Activated naive CD4-positive, alpha-beta T cell treated with anti-CD3 and anti-CD28 coated beads for 36 hours (primary cell): Measurements from ENCODE around the gene TM9SF3. TPM values are rescaled to one million over a fixed set of nuclear protein-coding genes. Genes with fewer than 3 reads are reported as not detected.
"Not testable (repeated sequence)": the region's sequence is repeated elsewhere in the genome, so short reads cannot be mapped to it uniquely, and the experiment has no call there.

Source experiments
- CTCF ChIA-PET: fragments of 350-600 bp; sonication (Branson Sonifier 250); formaldehyde crosslinking; loops from one replicate; lab custom pipeline; 2021; ENCODE audit warnings: antibody characterized with exemption; lab: Charles Lee
- DNase-seq: peaks from one replicate; pipeline ENCODE4 v3.0.0-alpha.2; 2020
- H3K27ac Mint-ChIP-seq: one replicate; pipeline ENCODE4 v1.8.0; 2021; ENCODE audit warnings: mild to moderate bottlenecking, mixed read lengths
- H3K27me3 Mint-ChIP-seq: one replicate; pipeline ENCODE4 v1.8.0; 2021; ENCODE audit warnings: low read depth, mixed read lengths
- H3K36me3 Mint-ChIP-seq: one replicate; pipeline ENCODE4 v1.8.0; 2021; ENCODE audit warnings: low read depth, mixed read lengths
- H3K4me1 Mint-ChIP-seq: one replicate; pipeline ENCODE4 v1.8.0; 2021; ENCODE audit warnings: low read depth, mixed read lengths
- H3K4me3 Mint-ChIP-seq: one replicate; pipeline ENCODE4 v1.8.0; 2021; ENCODE audit warnings: mild to moderate bottlenecking, moderate library complexity, mixed read lengths
- H3K9me3 Mint-ChIP-seq: one replicate; pipeline ENCODE4 v1.8.0; 2021; ENCODE audit warnings: mixed read lengths
- intact Hi-C: fragments of 100-400 bp; cut with micrococcal nuclease; formaldehyde crosslinking; loops from one replicate; pipeline ENCODE4 v1.15.1; 2023
- total RNA-seq, 2 experiments: library from RNA; stranded (reverse); gene quantifications; one replicate each; pipeline ENCODE4 v1.2.3, GENCODE V29; 2021

TM9SF3 gene
- total RNA-seq, 2 experiments from 2014 or later, result 39.6 to 41.0 TPM

DNA sequence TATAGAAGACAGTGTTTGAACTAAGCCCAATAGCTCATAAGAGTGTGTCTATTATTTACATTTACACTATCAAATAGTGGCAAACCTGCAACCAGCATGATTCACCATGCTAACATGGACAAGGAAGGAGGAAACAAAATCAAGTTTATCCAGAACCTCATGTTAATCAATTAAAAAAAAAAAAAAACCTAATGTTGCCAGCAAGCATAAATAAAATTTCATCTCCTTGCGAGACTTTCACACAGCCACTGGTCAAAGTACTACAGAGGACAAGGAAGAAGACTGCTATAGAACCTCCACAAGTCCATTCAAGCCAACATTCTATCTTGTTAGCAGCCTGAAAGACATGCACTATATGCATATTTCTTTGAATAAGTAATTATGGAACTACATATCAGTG, 9.7 kb downstream of the TM9SF3 start:
- DNase-seq, result no peak
- CTCF ChIA-PET, result no interaction called here
- Mint-ChIP-seq H3K4me3 (no peak overlapping the region), H3K27me3 (no peaks in the 10 kb centered on the region), H3K27ac (no peak overlapping the region), H3K36me3 (peaks cover 30% of the 10 kb centered on the region), H3K9me3 (peaks cover 2% of the 10 kb centered on the region), H3K4me1 (peaks cover 64% of the 10 kb centered on the region)
- intact Hi-C loops, result no loop called here

DNA sequence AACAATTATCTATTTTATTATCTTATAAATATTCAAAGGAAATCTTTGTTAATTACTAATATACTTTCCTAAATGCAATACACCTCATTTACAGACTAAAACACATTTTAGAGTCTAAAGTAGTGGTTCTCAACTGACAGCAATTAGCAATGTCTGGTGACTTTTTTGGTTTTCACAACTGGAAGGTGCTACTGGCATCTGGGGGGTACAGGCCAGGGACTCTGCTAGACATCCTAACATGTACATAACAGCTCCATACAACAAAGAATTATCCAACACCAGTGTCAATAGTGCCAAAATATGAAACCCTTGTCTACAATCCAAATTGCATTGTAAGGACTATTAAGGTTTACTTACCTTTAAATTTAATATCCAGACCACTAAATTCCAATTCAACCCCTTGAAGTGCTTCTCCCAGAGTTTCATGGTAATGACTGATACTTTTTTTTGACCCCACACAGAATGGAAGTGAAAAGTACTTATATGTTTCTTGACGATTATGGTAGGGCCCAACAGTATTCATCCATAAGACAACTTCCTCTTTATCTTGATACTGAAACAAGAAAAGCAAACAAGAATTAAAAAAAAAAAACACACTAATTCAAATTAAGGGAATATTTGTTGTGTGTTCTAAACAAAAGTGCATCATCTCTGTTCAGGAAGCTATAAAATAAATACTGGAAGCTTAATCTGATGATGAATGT, 10.4 kb downstream of the TM9SF3 start:
- Mint-ChIP-seq H3K9me3 (peaks cover 2% of the 10 kb centered on the region), H3K4me3 (no peak overlapping the region), H3K27ac (no peak overlapping the region), H3K4me1 (peaks cover 61% of the 10 kb centered on the region), H3K36me3 (peaks cover 32% of the 10 kb centered on the region), H3K27me3 (no peaks in the 10 kb centered on the region)
- CTCF ChIA-PET, result interaction anchor here (0.8 kb wide), 1 partner anchor 202 kb away, joined by 3 read pairs; no protein-coding TSS in a partner anchor
- intact Hi-C loops, result no loop called here
- no peak for DNase-seq

DNA sequence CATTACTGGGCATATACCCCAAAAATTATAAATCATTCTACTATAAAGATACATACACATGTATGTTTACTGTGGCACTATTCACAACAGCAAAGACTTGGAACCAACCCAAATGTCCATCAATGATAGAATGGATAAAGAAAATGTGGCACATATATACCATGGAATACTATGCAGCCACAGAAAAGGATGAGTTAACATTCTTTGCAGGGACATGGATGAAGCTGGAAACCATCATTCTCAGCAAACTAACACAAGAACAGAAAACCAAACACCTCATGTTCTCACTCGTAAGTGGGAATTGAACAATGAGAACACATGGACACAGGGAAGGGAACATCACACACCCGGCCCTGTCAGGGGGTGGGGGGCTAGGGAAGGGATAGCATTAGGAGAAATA, 12.2 kb downstream of the TM9SF3 start:
- not testable (repeated sequence) for H3K9me3 Mint-ChIP-seq
- H3K4me1 Mint-ChIP-seq, result peaks cover 49% of the 10 kb centered on the region

DNA sequence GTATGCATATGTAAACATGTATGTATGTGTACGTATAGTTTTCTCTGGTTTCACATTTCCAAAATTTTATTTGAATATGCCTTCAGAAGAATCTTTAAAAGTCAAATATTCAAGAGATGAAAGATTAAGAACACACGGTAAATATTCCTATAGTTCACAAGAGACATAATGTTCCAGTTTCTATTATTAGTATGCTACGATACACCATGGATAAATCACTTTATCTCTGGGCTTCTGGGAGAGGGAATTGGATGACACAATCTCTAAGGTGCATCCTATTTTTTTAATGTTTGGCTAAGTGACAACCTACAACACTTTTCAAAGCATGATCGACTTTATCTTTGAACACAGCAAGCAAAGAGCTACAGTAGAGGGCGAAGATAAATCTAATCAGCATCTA, 13.8 kb downstream of the TM9SF3 start:
- H3K27me3 Mint-ChIP-seq, result no peaks in the 10 kb centered on the region
- no peak for DNase-seq
- CTCF ChIA-PET, result no interaction called here
- H3K4me1 Mint-ChIP-seq, result peaks cover 49% of the 10 kb centered on the region
- H3K4me3 Mint-ChIP-seq, result no peak overlapping the region
- no peak overlapping the region for H3K27ac Mint-ChIP-seq
- intact Hi-C loops, result no loop called here
- no peaks in the 10 kb centered on the region for H3K9me3 Mint-ChIP-seq
- H3K36me3 Mint-ChIP-seq, result peaks cover 35% of the 10 kb centered on the region

More for the DNA sequence above, 12.2 kb downstream of the TM9SF3 start:
- peak overlapping the region; percentile 23 for H3K4me3 Mint-ChIP-seq
- H3K27me3 Mint-ChIP-seq, DNase-seq, CTCF ChIA-PET, H3K27ac Mint-ChIP-seq, intact Hi-C loops: not testable (repeated sequence)
- peaks cover 29% of the 10 kb centered on the region for H3K36me3 Mint-ChIP-seq

DNA sequence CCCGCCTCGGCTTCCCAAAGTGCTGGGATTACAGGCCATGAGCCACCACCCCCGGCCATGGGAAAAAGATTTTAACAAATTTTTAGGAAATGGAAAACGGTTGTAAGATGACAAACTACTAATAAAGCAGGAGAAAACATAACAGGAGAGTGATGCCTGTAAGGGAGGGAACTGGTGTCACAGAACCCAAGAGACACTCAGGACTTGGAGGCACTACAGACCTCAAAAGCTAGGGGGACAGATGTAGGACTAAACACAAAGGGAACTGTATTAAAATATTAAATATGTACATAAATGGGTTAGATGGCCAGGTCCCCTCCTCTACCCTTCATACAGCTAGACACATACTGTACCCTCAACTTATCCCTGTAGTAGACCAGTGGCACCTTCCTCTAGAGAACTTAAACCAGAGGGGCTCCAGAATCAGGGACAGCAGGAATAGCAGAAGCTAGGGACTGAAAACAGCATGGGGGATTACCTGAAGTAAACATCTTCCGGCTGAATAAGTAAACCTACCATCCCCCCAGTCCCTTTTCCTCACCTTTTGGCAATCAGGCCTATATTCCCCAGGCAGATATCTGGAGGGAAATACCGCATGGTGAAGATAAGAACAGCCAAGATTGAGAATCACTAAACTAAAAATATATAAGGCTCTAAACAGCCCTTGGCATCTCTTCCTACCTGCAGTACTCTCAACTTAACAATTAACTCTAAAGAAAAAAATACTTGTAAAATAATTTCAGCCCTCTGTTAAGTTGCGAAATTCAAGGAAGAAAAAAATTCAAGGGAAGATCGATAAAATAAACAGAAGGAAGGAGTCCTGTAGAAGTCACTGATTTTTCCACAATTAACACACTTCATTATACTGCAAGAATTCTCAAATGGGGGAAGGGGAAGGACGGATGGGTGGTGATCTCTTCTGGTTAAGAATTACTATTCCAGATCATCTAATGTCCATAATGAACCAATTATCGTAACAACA, 15.5 kb downstream of the TM9SF3 start:
- CTCF ChIA-PET, result interaction anchor here (0.5 to 0.7 kb wide), 2 partner anchors 9 to 15 kb away, joined by 3 read pairs; no protein-coding TSS in a partner anchor
- Mint-ChIP-seq H3K4me1 (peaks cover 41% of the 10 kb centered on the region), H3K4me3 (no peak overlapping the region), H3K9me3 (no peaks in the 10 kb centered on the region), H3K27me3 (no peaks in the 10 kb centered on the region), H3K36me3 (peaks cover 39% of the 10 kb centered on the region), H3K27ac (no peak overlapping the region)
- intact Hi-C loops, result no loop called here
- no peak for DNase-seq

DNA sequence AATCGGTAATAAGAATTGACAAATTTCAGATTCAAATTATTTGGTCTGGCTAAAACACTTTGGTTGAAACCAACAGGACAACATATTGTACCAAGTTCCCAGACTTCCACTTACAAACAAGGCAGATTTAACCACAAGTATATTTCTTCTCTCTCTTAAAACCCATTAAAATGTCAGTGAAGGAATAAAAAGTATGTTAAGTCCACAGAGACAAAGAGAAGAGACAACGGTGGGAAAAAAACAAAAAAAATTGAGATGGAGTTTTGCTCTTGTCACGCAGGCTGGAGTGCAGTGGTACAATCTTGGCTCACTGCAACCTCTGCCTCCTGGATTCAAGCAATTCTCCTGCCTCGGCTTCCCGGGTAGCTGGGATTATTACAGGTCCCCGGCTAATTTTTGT, 16.3 kb downstream of the TM9SF3 start:
- CTCF ChIA-PET, result interaction anchor here (1.5 kb wide), 1 partner anchor 10 kb away, joined by 3 read pairs; no protein-coding TSS in a partner anchor
- Mint-ChIP-seq H3K27ac (no peak overlapping the region), H3K9me3 (no peaks in the 10 kb centered on the region), H3K27me3 (no peaks in the 10 kb centered on the region), H3K36me3 (peaks cover 36% of the 10 kb centered on the region), H3K4me3 (no peak overlapping the region), H3K4me1 (peaks cover 46% of the 10 kb centered on the region)
- no peak for DNase-seq
- intact Hi-C loops, result no loop called here

DNA sequence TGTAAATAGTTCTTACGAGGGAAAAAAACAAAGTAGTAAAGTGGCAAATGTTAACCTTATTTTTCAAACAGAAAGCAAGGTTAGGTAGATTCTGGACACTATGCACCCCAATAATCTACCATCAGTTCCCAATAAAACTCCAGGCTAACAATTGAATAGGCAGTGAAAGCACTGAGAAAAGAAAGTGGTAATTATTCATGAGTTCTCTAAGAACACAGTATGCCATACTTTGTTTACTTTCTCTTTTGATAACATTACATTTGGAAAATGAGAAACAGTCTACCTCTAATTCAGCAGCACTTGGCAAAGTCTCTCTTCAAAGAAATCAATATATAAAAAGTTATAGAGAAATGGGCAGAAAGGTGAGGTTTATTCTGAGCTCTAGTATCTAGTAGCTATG, 18.4 kb downstream of the TM9SF3 start:
- intact Hi-C loops, result no loop called here
- no peaks in the 10 kb centered on the region for H3K9me3 Mint-ChIP-seq
- peaks cover 36% of the 10 kb centered on the region for H3K4me1 Mint-ChIP-seq
- H3K27ac Mint-ChIP-seq, result no peak overlapping the region
- no peak overlapping the region for H3K4me3 Mint-ChIP-seq
- no peak for DNase-seq
- CTCF ChIA-PET, result no interaction called here
- H3K36me3 Mint-ChIP-seq, result peaks cover 25% of the 10 kb centered on the region
- no peaks in the 10 kb centered on the region for H3K27me3 Mint-ChIP-seq

DNA sequence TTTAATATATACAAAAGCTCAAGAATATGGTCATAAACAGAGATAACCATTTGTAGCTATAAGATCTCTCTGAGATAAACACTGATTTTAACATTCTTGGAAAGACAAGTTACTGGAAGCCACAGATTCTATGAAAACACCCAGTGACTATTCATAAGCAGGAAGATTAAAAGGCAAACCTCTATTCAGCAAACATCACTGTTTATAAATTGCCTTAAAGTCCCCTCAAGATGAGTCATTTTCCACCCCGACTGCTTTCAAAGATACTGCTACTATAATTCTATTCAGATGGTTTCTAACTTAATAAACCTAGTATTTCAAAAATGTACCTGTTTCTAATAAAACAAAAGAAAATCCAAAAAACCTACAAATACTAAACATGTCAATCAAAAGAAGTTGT, 21.0 kb downstream of the TM9SF3 start:
- DNase-seq, result no peak
- Mint-ChIP-seq H3K27ac (no peak overlapping the region), H3K9me3 (no peaks in the 10 kb centered on the region), H3K36me3 (peaks cover 20% of the 10 kb centered on the region), H3K4me1 (peaks cover 29% of the 10 kb centered on the region), H3K27me3 (no peaks in the 10 kb centered on the region), H3K4me3 (no peak overlapping the region)
- CTCF ChIA-PET, result interaction anchor here (0.7 to 1.2 kb wide), 3 partner anchors 10 to 405 kb away, joined by 3 to 4 read pairs (median 3); no protein-coding TSS in a partner anchor
- intact Hi-C loops, result loop anchor here (1.0 kb wide), 2 partner anchors 24 to 266 kb away; no protein-coding TSS in a partner anchor

DNA sequence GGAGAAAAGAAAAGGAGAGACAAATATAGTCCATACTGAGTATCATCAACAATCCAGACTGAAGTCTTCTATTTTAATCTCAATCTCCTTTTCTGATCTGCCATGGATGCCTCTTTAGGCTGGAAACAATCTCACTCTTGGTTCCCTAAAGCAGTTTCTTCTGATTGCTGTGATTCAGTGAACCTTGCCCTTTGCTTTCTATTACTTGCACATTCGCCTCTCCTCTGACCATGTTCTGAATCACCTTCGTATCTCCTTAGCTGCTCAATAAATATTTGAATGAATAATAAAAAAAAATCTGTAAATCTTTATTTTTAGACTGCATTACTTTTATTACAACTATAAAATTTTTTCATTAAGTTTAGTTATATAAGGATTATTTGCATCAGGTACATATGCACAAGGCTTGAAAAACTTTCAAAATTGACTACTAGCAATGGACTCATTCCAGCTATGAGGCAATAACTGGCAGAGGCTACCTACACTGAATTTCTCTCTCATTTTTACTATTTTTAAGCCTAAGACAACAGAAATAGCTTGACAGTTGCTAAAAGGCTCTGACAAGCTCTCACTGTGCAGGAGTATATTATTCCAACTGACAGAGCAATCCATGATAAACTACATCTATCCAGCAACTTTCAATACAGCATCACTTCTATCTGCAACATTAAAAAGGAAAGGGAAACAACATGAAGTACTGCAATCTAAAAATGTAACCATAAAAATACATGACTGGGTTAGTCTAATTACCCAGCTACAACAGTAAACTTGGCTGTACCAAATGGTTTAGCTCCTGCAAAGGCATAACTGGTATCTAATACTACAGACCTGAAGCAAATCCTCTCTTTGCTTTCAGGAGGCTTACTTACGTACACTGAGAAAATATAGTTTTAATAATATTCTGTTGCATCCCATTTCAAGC, 25.6 kb downstream of the TM9SF3 start:
- H3K27me3 Mint-ChIP-seq, result no peaks in the 10 kb centered on the region
- peaks cover 21% of the 10 kb centered on the region for H3K36me3 Mint-ChIP-seq
- no peak for DNase-seq
- CTCF ChIA-PET, result interaction anchor here (1.1 to 1.3 kb wide), 2 partner anchors 79 to 191 kb away, joined by 3 to 7 read pairs; no protein-coding TSS in a partner anchor
- H3K4me3 Mint-ChIP-seq, result no peak overlapping the region
- H3K9me3 Mint-ChIP-seq, result no peaks in the 10 kb centered on the region
- intact Hi-C loops, result no loop called here
- peaks cover 8% of the 10 kb centered on the region for H3K4me1 Mint-ChIP-seq
- no peak overlapping the region for H3K27ac Mint-ChIP-seq

DNA sequence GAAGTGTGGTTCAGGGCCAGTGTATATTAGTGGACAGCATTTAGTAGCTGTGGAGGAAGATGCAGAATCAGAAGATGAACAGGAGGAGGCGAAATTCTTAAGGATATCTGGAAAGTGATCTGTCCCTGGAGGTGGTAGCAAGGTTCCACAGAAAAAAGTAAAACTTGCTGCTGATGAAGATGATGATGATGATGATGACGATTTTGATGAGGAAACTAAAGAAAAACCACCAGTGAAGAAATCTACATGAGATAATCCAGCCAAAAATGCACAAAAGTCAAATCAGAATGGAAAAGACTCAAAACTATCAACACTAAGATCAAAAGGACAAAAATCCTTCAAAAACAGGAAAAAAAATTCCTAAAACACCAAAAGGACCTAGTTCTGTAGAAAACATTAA, 26.3 kb downstream of the TM9SF3 start:
- no peak for DNase-seq
- CTCF ChIA-PET, result no interaction called here
- Mint-ChIP-seq H3K9me3 (no peaks in the 10 kb centered on the region), H3K27ac (no peak overlapping the region), H3K4me3 (no peak overlapping the region), H3K36me3 (peaks cover 21% of the 10 kb centered on the region), H3K27me3 (no peaks in the 10 kb centered on the region), H3K4me1 (peaks cover 3% of the 10 kb centered on the region)
- intact Hi-C loops, result no loop called here

DNA sequence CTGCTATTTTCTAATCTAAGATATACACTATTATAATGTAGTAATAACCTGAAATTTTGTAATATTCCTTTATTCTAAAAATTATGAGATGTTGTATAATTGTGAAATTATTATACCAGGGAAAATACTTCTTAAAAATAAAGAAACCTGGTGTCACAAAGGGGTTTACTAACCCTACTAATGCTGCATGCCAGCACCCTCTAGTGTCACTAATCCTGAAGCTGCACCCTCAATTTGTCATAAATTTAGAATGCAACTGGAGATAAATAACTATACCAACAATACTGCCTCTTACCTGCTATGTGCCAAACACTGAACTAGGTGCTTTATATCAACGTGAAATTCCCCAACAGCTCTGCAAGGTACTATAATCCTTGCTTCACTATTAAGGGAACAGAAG, 30.8 kb downstream of the TM9SF3 start:
- CTCF ChIA-PET, result interaction anchor here (0.7 to 1.6 kb wide), 6 partner anchors 9 to 184 kb away, joined by 3 to 5 read pairs (median 4); no protein-coding TSS in a partner anchor
- Mint-ChIP-seq H3K4me1 (no peaks in the 10 kb centered on the region), H3K4me3 (no peak overlapping the region), H3K27ac (no peak overlapping the region), H3K9me3 (no peaks in the 10 kb centered on the region), H3K36me3 (peaks cover 21% of the 10 kb centered on the region), H3K27me3 (no peaks in the 10 kb centered on the region)
- peak; percentile 7 for DNase-seq
- intact Hi-C loops, result loop anchor here (1.0 kb wide), 1 partner anchor 160 kb away; no protein-coding TSS in a partner anchor
